GM23338 (cell line): Measurements from ENCODE around the gene HECTD2. TPM values are rescaled to one million over a fixed set of nuclear protein-coding genes. Genes with fewer than 3 reads are reported as not detected.
A peak's percentile ranks its signal among the peaks of the same experiment; 100 is the strongest.

Experiments used
- ATAC-seq: fragments of 200-7000 bp; cut with Tn5 transposase; 3 replicates; pipeline ENCODE4 v1.9.1; 2020
- DNase-seq: peaks from one replicate; pipeline ENCODE4 v3.0.0-alpha.2; 2015; ENCODE audit warnings: low spot score
- H2AFZ ChIP-seq: fragments of 200-600 bp; sonication (generic); 2 replicates; pipeline ENCODE4 v1.8.0; 2016; ENCODE audit warnings: antibody characterized with exemption, mild to moderate bottlenecking, moderate library complexity
- H3F3A ChIP-seq: fragments of 200-600 bp; sonication (generic); replicated peaks from 2 replicates; pipeline ENCODE4 v1.8.0; 2017; ENCODE audit warnings: antibody characterized with exemption, mixed run types, low read depth
- H3K27ac ChIP-seq: fragments of 200-600 bp; sonication (generic); 2 replicates; pipeline ENCODE4 v1.6.1; 2016; ENCODE audit warnings: low read depth
- H3K27me3 ChIP-seq: fragments of 200-600 bp; sonication (generic); 2 replicates; pipeline ENCODE4 v1.8.0; 2016; ENCODE audit warnings: mild to moderate bottlenecking, mixed run types, moderate library complexity; ENCODE audit not compliant: insufficient read depth
- H3K36me3 ChIP-seq: fragments of 200-600 bp; sonication (generic); 2 replicates; pipeline ENCODE4 v1.8.0; 2016; ENCODE audit warnings: mild to moderate bottlenecking; ENCODE audit not compliant: insufficient read depth
- H3K4me1 ChIP-seq: fragments of 200-600 bp; sonication (generic); 2 replicates; pipeline ENCODE4 v1.8.0; 2016; ENCODE audit warnings: mild to moderate bottlenecking, moderate library complexity; ENCODE audit not compliant: insufficient read depth
- H3K4me2 ChIP-seq: fragments of 200-600 bp; sonication (generic); 2 replicates; pipeline ENCODE4 v1.7.1; 2017; ENCODE audit warnings: mixed run types
- H3K4me3 ChIP-seq: fragments of 200-600 bp; sonication (generic); 2 replicates; pipeline ENCODE4 v1.6.1; 2016; ENCODE audit warnings: mixed run types
- H3K79me2 ChIP-seq: fragments of 200-600 bp; sonication (generic); replicated peaks from 2 replicates; pipeline ENCODE4 v1.8.0; 2017; ENCODE audit warnings: mild to moderate bottlenecking; ENCODE audit not compliant: insufficient read depth
- H3K9me2 ChIP-seq: fragments of 200-600 bp; sonication (generic); 2 replicates; pipeline ENCODE4 v1.8.0; 2017; ENCODE audit not compliant: insufficient read depth
- H4K20me1 ChIP-seq: fragments of 200-600 bp; sonication (generic); replicated peaks from 2 replicates; pipeline ENCODE4 v1.8.0; 2017; ENCODE audit warnings: mild to moderate bottlenecking; ENCODE audit not compliant: insufficient read depth
- H3K27ac Mint-ChIP-seq: 2 replicates; pipeline ENCODE4 v1.8.0; 2020; ENCODE audit warnings: inconsistent platforms, mild to moderate bottlenecking, moderate library complexity, mixed read lengths
- H3K27me3 Mint-ChIP-seq: 3 replicates; pipeline ENCODE4 v1.8.0; 2022; ENCODE audit warnings: low read depth, mild to moderate bottlenecking, moderate library complexity, mixed read lengths, inconsistent platforms; ENCODE audit not compliant: insufficient read depth, poor library complexity
- H3K36me3 Mint-ChIP-seq: 3 replicates; pipeline ENCODE4 v1.8.0; 2021; ENCODE audit warnings: low read depth, mild to moderate bottlenecking, inconsistent platforms, moderate library complexity, mixed read lengths
- H3K4me1 Mint-ChIP-seq: 3 replicates; pipeline ENCODE4 v1.8.0; 2020; ENCODE audit warnings: mild to moderate bottlenecking, inconsistent platforms, mixed read lengths
- H3K4me3 Mint-ChIP-seq: 3 replicates; pipeline ENCODE4 v1.8.0; 2021; ENCODE audit warnings: moderate library complexity, mild to moderate bottlenecking, inconsistent platforms, mixed read lengths
- H3K9me3 Mint-ChIP-seq: 3 replicates; pipeline ENCODE4 v1.8.0; 2020; ENCODE audit warnings: moderate library complexity, mild to moderate bottlenecking, inconsistent platforms, mixed read lengths
- CREB1 ChIP-seq: fragments of 250-450 bp; sonication (Bioruptor Pico); IDR thresholded peaks from 2 replicates; pipeline ENCODE4 v1.5.0; 2020; ENCODE audit warnings: low read depth, mild to moderate bottlenecking, moderate library complexity
- EZH2 ChIP-seq: fragments of 200-600 bp; sonication (generic); IDR thresholded peaks from one replicate; pipeline ENCODE4 v1.8.0; 2017; ENCODE audit warnings: antibody characterized with exemption, mild to moderate bottlenecking, low read depth; ENCODE audit not compliant: unreplicated experiment
- EZH2phosphoT487 ChIP-seq: fragments of 200-600 bp; sonication (generic); IDR thresholded peaks from one replicate; pipeline ENCODE4 v1.8.1; 2018; ENCODE audit warnings: antibody characterized with exemption; ENCODE audit not compliant: unreplicated experiment
- NANOG ChIP-seq: IDR thresholded peaks from 2 replicates; pipeline ENCODE4 v1.6.1; 2016; ENCODE audit warnings: antibody characterized with exemption, borderline replicate concordance
- POLR2AphosphoS5 ChIP-seq: IDR thresholded peaks from 2 replicates; pipeline ENCODE4 v1.6.1; 2016; ENCODE audit warnings: antibody characterized with exemption, low read depth
- ZNF114 ChIP-seq: fragments of 250-450 bp; sonication (Bioruptor Pico); IDR thresholded peaks from 2 replicates; pipeline ENCODE4 v1.5.0; 2020; ENCODE audit warnings: mild to moderate bottlenecking, moderate library complexity
- ZNF331 ChIP-seq: fragments of 250-450 bp; sonication (Bioruptor Pico); IDR thresholded peaks from 2 replicates; pipeline ENCODE4 v1.5.0; 2020; ENCODE audit warnings: low read depth, mild to moderate bottlenecking, moderate library complexity
- polyA plus RNA-seq: library from polyadenylated mRNA; unstranded; fragments of >200 nt; fragmentation: Nextera tagmentation; extraction: Ambion mirVana; gene quantifications from 2 replicates; pipeline ENCODE4 v1.2.1, GENCODE V29; 2016
- total RNA-seq: library from RNA; depleted of rRNA; stranded (reverse); fragments of >200 nt; shearing (Covaris generic); gene quantifications from 2 replicates; pipeline ENCODE4 v1.2.3, GENCODE V29; 2014
- TF ChIP-seq, protein P1 (sequence below): IDR thresholded peaks from 2 replicates; pipeline ENCODE4 v1.6.1; 2016; ENCODE audit warnings: antibody characterized with exemption
- TF ChIP-seq, protein P2 (sequence below): IDR thresholded peaks from one replicate; pipeline ENCODE4 v1.6.1; 2018; ENCODE audit warnings: antibody characterized with exemption; ENCODE audit not compliant: unreplicated experiment
- TF ChIP-seq, protein P3 (sequence below), 2 experiments: fragments of 200-600 bp in 1 of 2; sonication (generic) in 1 of 2; conservative IDR thresholded peaks; 2 replicates each; pipeline versions ENCODE4 v1.5.1 to v1.6.1; 2016 to 2017; ENCODE audit warnings: antibody characterized with exemption in 2 of 2, low read depth in 2 of 2, mild to moderate bottlenecking in 2 of 2, moderate library complexity in 1 of 2

The HECTD2 gene
- total and polyA plus RNA-seq, 2 experiments from 2014 or later = 8.5 to 14.4 TPM

DNA sequence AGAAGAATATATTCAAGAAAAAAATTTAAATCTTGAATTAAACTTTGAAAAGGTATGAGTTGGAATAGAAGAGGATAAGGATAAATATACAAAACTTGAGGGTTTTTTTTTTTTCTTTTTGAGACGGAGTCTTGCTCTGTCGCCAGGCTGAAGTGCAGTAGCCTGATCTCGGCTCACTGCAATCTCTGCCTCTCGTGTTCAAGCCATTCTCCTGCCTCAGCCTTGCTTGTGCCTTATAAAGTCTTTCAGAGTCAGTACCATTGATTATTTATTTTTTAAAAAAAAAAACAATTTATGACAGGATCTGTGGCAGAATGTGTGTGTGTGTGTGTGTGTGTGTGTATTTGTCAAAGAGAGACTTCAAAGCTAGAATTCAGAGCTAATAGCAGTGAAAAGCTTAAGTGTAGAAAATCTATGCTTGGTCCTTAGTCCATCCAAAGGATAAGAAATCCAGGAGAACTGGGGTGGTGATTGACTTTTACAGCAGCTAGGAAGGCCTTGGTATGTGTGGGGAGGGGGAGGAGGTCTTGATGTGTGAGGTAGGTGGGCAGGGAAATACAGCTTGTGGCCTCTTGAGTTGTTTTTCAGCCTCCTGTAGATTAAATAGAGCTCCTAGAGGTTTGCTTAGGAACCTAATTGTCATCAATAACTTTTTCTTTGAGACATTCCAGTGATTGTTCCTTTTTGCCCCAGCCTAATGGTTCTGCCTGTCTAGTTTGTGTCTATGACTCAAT is 2.4 kb downstream of the HECTD2 start:
- no peak for ATAC-seq
- Mint-ChIP-seq H3K9me3 (no peaks in the 10 kb centered on the region), H3K27ac (no peak overlapping the region), H3K27me3 (peaks cover 12% of the 10 kb centered on the region), H3K4me3 (no peak overlapping the region), H3K36me3 (no peaks in the 10 kb centered on the region; the same call in 2 of the 3 replicates), H3K4me1 (peaks cover 22% of the 10 kb centered on the region)
- Histone ChIP-seq H3K4me1 (peaks cover 29% of the 10 kb centered on the region), H4K20me1 (peaks cover 7% of the 10 kb centered on the region; the same call in 1 of the 2 replicates), H3K27me3 (peaks cover 11% of the 10 kb centered on the region; the same call in 1 of the 2 replicates), H3K36me3 (no peaks in the 10 kb centered on the region), H3K4me3 (no peak overlapping the region), H3K79me2 (peaks cover 41% of the 10 kb centered on the region), H3K27ac (no peak overlapping the region), H2AFZ (no peak overlapping the region), H3K4me2 (no peak overlapping the region), H3K9me2 (no peaks in the 10 kb centered on the region), H3F3A (no peaks in the 10 kb centered on the region)
- DNase-seq = peak; percentile 22
- TF ChIP-seq, protein P1, sequence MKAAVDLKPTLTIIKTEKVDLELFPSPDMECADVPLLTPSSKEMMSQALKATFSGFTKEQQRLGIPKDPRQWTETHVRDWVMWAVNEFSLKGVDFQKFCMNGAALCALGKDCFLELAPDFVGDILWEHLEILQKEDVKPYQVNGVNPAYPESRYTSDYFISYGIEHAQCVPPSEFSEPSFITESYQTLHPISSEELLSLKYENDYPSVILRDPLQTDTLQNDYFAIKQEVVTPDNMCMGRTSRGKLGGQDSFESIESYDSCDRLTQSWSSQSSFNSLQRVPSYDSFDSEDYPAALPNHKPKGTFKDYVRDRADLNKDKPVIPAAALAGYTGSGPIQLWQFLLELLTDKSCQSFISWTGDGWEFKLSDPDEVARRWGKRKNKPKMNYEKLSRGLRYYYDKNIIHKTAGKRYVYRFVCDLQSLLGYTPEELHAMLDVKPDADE = no peak

GRCh38 chr10:91415816-91416215 is 5.7 kb downstream of the HECTD2 start:
- H3K4me1 ChIP-seq = peaks cover 15% of the 10 kb centered on the region
- no peak overlapping the region for H3K4me3 Mint-ChIP-seq
- peaks cover 7% of the 10 kb centered on the region; the same call in 1 of the 2 replicates for H4K20me1 ChIP-seq
- no peak for ATAC-seq
- no peak overlapping the region for H3K4me2 ChIP-seq
- peaks cover 8% of the 10 kb centered on the region; the same call in 1 of the 2 replicates for H3K27me3 ChIP-seq
- no peaks in the 10 kb centered on the region for H3K9me2 ChIP-seq
- no peaks in the 10 kb centered on the region for H3K9me3 Mint-ChIP-seq
- no peak overlapping the region for H3K27ac Mint-ChIP-seq
- TF ChIP-seq, protein P1 = no peak
- TF ChIP-seq CREB1 (CRISPR knock-in tag) (no peak), EZH2 (no peak), ZNF331 (CRISPR knock-in tag) (no peak), NANOG (no peak), POLR2AphosphoS5 (no peak), ZNF114 (no peak), EZH2phosphoT487 (no peak)
- TF ChIP-seq, protein P2, sequence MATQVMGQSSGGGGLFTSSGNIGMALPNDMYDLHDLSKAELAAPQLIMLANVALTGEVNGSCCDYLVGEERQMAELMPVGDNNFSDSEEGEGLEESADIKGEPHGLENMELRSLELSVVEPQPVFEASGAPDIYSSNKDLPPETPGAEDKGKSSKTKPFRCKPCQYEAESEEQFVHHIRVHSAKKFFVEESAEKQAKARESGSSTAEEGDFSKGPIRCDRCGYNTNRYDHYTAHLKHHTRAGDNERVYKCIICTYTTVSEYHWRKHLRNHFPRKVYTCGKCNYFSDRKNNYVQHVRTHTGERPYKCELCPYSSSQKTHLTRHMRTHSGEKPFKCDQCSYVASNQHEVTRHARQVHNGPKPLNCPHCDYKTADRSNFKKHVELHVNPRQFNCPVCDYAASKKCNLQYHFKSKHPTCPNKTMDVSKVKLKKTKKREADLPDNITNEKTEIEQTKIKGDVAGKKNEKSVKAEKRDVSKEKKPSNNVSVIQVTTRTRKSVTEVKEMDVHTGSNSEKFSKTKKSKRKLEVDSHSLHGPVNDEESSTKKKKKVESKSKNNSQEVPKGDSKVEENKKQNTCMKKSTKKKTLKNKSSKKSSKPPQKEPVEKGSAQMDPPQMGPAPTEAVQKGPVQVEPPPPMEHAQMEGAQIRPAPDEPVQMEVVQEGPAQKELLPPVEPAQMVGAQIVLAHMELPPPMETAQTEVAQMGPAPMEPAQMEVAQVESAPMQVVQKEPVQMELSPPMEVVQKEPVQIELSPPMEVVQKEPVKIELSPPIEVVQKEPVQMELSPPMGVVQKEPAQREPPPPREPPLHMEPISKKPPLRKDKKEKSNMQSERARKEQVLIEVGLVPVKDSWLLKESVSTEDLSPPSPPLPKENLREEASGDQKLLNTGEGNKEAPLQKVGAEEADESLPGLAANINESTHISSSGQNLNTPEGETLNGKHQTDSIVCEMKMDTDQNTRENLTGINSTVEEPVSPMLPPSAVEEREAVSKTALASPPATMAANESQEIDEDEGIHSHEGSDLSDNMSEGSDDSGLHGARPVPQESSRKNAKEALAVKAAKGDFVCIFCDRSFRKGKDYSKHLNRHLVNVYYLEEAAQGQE = no peak
- TF ChIP-seq, protein P3, sequence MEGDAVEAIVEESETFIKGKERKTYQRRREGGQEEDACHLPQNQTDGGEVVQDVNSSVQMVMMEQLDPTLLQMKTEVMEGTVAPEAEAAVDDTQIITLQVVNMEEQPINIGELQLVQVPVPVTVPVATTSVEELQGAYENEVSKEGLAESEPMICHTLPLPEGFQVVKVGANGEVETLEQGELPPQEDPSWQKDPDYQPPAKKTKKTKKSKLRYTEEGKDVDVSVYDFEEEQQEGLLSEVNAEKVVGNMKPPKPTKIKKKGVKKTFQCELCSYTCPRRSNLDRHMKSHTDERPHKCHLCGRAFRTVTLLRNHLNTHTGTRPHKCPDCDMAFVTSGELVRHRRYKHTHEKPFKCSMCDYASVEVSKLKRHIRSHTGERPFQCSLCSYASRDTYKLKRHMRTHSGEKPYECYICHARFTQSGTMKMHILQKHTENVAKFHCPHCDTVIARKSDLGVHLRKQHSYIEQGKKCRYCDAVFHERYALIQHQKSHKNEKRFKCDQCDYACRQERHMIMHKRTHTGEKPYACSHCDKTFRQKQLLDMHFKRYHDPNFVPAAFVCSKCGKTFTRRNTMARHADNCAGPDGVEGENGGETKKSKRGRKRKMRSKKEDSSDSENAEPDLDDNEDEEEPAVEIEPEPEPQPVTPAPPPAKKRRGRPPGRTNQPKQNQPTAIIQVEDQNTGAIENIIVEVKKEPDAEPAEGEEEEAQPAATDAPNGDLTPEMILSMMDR (conservative IDR thresholded peaks at IDR 0.05; ENCODE audit: low read depth in 2 of 2) = no peak
- peaks cover 3% of the 10 kb centered on the region for H3K27me3 Mint-ChIP-seq
- H3K4me3 ChIP-seq = no peak overlapping the region
- no peaks in the 10 kb centered on the region for H3K36me3 Mint-ChIP-seq
- no peak overlapping the region for H3K27ac ChIP-seq
- DNase-seq = no peak
- peaks cover 13% of the 10 kb centered on the region for H3K4me1 Mint-ChIP-seq
- no peaks in the 10 kb centered on the region for H3F3A ChIP-seq
- H2AFZ ChIP-seq = no peak overlapping the region
- peaks cover 51% of the 10 kb centered on the region for H3K79me2 ChIP-seq
- H3K36me3 ChIP-seq = no peaks in the 10 kb centered on the region
